ENCODE data around the gene CENPQ. TPM values are rescaled to one million over a fixed set of nuclear protein-coding genes. Genes with fewer than 3 reads are reported as not detected.
A peak's percentile ranks its signal among the peaks of the same experiment; 100 is the strongest.

The CENPQ gene
- total RNA-seq, 1 experiment from 2014 or later, result 11.0 TPM

- no peaks in the 10 kb centered on the region for H4K20me1 ChIP-seq (ENCODE audit: insufficient read depth)
- intact Hi-C loops (cut with micrococcal nuclease; ENCODE audit: unreplicated experiment), result no loop called here
- TF ChIP-seq, protein P1, sequence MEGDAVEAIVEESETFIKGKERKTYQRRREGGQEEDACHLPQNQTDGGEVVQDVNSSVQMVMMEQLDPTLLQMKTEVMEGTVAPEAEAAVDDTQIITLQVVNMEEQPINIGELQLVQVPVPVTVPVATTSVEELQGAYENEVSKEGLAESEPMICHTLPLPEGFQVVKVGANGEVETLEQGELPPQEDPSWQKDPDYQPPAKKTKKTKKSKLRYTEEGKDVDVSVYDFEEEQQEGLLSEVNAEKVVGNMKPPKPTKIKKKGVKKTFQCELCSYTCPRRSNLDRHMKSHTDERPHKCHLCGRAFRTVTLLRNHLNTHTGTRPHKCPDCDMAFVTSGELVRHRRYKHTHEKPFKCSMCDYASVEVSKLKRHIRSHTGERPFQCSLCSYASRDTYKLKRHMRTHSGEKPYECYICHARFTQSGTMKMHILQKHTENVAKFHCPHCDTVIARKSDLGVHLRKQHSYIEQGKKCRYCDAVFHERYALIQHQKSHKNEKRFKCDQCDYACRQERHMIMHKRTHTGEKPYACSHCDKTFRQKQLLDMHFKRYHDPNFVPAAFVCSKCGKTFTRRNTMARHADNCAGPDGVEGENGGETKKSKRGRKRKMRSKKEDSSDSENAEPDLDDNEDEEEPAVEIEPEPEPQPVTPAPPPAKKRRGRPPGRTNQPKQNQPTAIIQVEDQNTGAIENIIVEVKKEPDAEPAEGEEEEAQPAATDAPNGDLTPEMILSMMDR (conservative IDR thresholded peaks at IDR 0.05), result no peak
- no peak for TF ChIP-seq EZH2 (IDR thresholded peaks at IDR 0.05; ENCODE audit: low read depth)
- BruUV-seq (replicated peaks), result no TSS peak
- no peak for DNase-seq
- H3K27me3 ChIP-seq (ENCODE audit: insufficient read depth, low read depth), result no peaks in the 10 kb centered on the region
- H3K27ac ChIP-seq, result no peak within 1 kb of the TSS
- ChIA-PET CTCF (no interaction called here), POLR2A (ENCODE audit: unreplicated experiment) (no interaction called here)
- no peaks in the 10 kb centered on the region for H3K36me3 ChIP-seq (ENCODE audit: low read depth)
- H3F3A ChIP-seq (ENCODE audit: insufficient read depth, low read depth), result no peaks in the 10 kb centered on the region
- no peaks in the 10 kb centered on the region for H3K9me3 ChIP-seq (ENCODE audit: insufficient read depth, low read depth)
- H3K9me2 ChIP-seq (ENCODE audit: insufficient read depth), result no peaks in the 10 kb centered on the region
- no peaks in the 10 kb centered on the region for H3K4me1 ChIP-seq (replicated peaks; ENCODE audit: insufficient read depth)
- no peak within 1 kb of the TSS for H3K4me2 ChIP-seq
- H3K79me2 ChIP-seq (ENCODE audit: low read depth), result no peaks in the 10 kb centered on the region
- no peak within 1 kb of the TSS for H2AFZ ChIP-seq
- H3K4me3 ChIP-seq, result no peak within 1 kb of the TSS
Observed at GRCh38 chr6:49499623-49500022, 36.5 kb downstream of the CENPQ start, which contains the start of gene GLYATL3. TSS of gene GLYATL3 (plus strand) at chr6:49499923. CDS start at chr6:49511991, 12,068 bp downstream.

GRCh38 chr6:49504666-49505065 lies 41.5 kb downstream of the CENPQ start:
- intact Hi-C loops (cut with micrococcal nuclease; ENCODE audit: unreplicated experiment), result no loop called here

GRCh38 chr6:49506569-49507111 lies 43.5 kb downstream of the CENPQ start:
- no peak overlapping the region for H2AFZ ChIP-seq
- no peaks in the 10 kb centered on the region for H3K27me3 ChIP-seq (ENCODE audit: insufficient read depth, low read depth)
- DNase-seq, result no peak
- intact Hi-C loops (cut with micrococcal nuclease; ENCODE audit: unreplicated experiment), result no loop called here
- no peak for TF ChIP-seq EZH2 (IDR thresholded peaks at IDR 0.05; ENCODE audit: low read depth)
- H3K9me3 ChIP-seq (ENCODE audit: insufficient read depth, low read depth), result no peaks in the 10 kb centered on the region; the same call in 1 of the 2 replicates
- no TSS peak for BruUV-seq (replicated peaks)
- no peaks in the 10 kb centered on the region for H3K9me2 ChIP-seq (ENCODE audit: insufficient read depth)
- H3K4me1 ChIP-seq (replicated peaks; ENCODE audit: insufficient read depth), result no peaks in the 10 kb centered on the region
- no peaks in the 10 kb centered on the region for H3K79me2 ChIP-seq (ENCODE audit: low read depth)
- ChIA-PET CTCF (no interaction called here), POLR2A (ENCODE audit: unreplicated experiment) (no interaction called here)
- no peaks in the 10 kb centered on the region for H3K36me3 ChIP-seq (ENCODE audit: low read depth)
- no peaks in the 10 kb centered on the region for H4K20me1 ChIP-seq (ENCODE audit: insufficient read depth)
- H3F3A ChIP-seq (ENCODE audit: insufficient read depth, low read depth), result no peaks in the 10 kb centered on the region
- H3K4me3 ChIP-seq, result no peak overlapping the region
- H3K4me2 ChIP-seq, result no peak overlapping the region
- no peak overlapping the region for H3K27ac ChIP-seq

More at GRCh38 chr6:49504666-49505065, 41.5 kb downstream of the CENPQ start:
- Histone ChIP-seq H2AFZ (peak overlapping the region; percentile 44; the same call in 1 of the 2 replicates), H3K9me2 (ENCODE audit: insufficient read depth) (no peaks in the 10 kb centered on the region), H3K9me3 (ENCODE audit: insufficient read depth, low read depth) (no peaks in the 10 kb centered on the region; the same call in 1 of the 2 replicates), H3K27ac (no peak overlapping the region), H3K4me3 (no peak overlapping the region), H3K4me2 (no peak overlapping the region), H3K36me3 (ENCODE audit: low read depth) (no peaks in the 10 kb centered on the region), H3K79me2 (ENCODE audit: low read depth) (no peaks in the 10 kb centered on the region), H4K20me1 (ENCODE audit: insufficient read depth) (no peaks in the 10 kb centered on the region), H3F3A (ENCODE audit: insufficient read depth, low read depth) (no peaks in the 10 kb centered on the region), H3K27me3 (ENCODE audit: insufficient read depth, low read depth) (no peaks in the 10 kb centered on the region), H3K4me1 (replicated peaks; ENCODE audit: insufficient read depth) (no peaks in the 10 kb centered on the region)
- no peak for DNase-seq
- POLR2A ChIA-PET (ENCODE audit: unreplicated experiment), result no interaction called here
- TF ChIP-seq, protein P1 (conservative IDR thresholded peaks at IDR 0.05), result no peak
- TF ChIP-seq EZH2 (IDR thresholded peaks at IDR 0.05; ENCODE audit: low read depth), result no peak
- CTCF ChIA-PET, result no interaction called here
- no TSS peak for BruUV-seq (replicated peaks)

DNA sequence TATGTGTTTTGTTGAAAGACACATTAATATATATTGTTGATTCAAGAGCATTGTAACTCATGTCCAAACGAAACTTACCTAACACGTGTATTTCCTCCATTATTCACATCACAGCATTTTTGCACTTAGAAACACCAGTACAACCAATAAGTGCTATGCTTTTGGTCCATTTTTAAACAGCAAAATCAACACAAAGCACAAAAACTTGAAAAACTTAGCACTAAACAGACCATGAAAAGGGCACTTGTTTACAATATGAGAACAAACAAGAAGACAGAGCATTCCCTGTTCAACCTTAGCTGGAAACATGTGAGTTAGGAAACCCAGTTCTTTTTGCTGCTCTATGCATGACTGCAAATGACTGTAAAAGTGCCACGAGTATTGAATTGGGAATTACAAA lies 46.2 kb downstream of the CENPQ start:
- ChIA-PET CTCF (no interaction called here), POLR2A (ENCODE audit: unreplicated experiment) (no interaction called here)
- H3K79me2 ChIP-seq (ENCODE audit: low read depth), result no peaks in the 10 kb centered on the region
- TF ChIP-seq, protein P1 (conservative IDR thresholded peaks at IDR 0.05), result no peak
- TF ChIP-seq EZH2 (IDR thresholded peaks at IDR 0.05; ENCODE audit: low read depth), result no peak
- no peak overlapping the region for H2AFZ ChIP-seq
- H3K4me1 ChIP-seq (replicated peaks; ENCODE audit: insufficient read depth), result no peaks in the 10 kb centered on the region
- H4K20me1 ChIP-seq (ENCODE audit: insufficient read depth), result no peaks in the 10 kb centered on the region
- no peaks in the 10 kb centered on the region for H3F3A ChIP-seq (ENCODE audit: insufficient read depth, low read depth)
- H3K36me3 ChIP-seq (ENCODE audit: low read depth), result no peaks in the 10 kb centered on the region
- H3K9me2 ChIP-seq (ENCODE audit: insufficient read depth), result no peaks in the 10 kb centered on the region
- H3K27ac ChIP-seq, result no peak overlapping the region
- intact Hi-C loops (cut with micrococcal nuclease; ENCODE audit: unreplicated experiment), result no loop called here
- BruUV-seq (replicated peaks), result no TSS peak
- no peaks in the 10 kb centered on the region for H3K27me3 ChIP-seq (ENCODE audit: insufficient read depth, low read depth)
- no peak overlapping the region for H3K4me2 ChIP-seq
- no peaks in the 10 kb centered on the region; the same call in 1 of the 2 replicates for H3K9me3 ChIP-seq (ENCODE audit: insufficient read depth, low read depth)
- DNase-seq, result no peak
- H3K4me3 ChIP-seq, result no peak overlapping the region

Data from PC-9 (cell line).